22Rv1 (cell line): ENCODE results near the gene C5orf58.

Experiments
- ZFX ChIP-seq: fragments of 450-650 bp; IDR thresholded peaks from 2 replicates; pipeline ENCODE4 v1.6.1; 2017; ENCODE audit warnings: antibody characterized with exemption, borderline replicate concordance
- TF ChIP-seq, protein P1 (sequence below): fragments of 450-650 bp; IDR thresholded peaks from 2 replicates; pipeline ENCODE4 v1.5.1; 2017; ENCODE audit warnings: mild to moderate bottlenecking

DNA sequence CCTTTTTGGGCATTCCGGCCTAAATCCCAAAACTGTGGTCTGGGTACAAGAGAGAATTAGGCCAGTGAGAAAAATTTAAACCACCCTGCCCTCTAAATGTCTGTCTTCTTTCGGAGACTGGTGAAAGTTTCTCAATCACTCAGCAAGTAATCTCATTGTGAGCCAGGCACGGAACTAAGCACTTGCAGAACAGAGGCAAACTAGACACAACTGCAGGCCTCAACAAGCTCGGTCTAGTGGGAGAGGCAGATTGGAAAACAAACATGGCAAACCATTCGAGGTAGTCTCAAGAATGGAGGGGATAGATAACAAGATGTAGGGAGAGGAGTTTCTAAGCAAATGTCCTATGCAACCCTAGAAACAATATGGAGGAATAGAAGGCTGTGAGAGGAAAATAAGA, 8.9 kb upstream of the C5orf58 start:
- TF ChIP-seq, protein P1, sequence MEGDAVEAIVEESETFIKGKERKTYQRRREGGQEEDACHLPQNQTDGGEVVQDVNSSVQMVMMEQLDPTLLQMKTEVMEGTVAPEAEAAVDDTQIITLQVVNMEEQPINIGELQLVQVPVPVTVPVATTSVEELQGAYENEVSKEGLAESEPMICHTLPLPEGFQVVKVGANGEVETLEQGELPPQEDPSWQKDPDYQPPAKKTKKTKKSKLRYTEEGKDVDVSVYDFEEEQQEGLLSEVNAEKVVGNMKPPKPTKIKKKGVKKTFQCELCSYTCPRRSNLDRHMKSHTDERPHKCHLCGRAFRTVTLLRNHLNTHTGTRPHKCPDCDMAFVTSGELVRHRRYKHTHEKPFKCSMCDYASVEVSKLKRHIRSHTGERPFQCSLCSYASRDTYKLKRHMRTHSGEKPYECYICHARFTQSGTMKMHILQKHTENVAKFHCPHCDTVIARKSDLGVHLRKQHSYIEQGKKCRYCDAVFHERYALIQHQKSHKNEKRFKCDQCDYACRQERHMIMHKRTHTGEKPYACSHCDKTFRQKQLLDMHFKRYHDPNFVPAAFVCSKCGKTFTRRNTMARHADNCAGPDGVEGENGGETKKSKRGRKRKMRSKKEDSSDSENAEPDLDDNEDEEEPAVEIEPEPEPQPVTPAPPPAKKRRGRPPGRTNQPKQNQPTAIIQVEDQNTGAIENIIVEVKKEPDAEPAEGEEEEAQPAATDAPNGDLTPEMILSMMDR = no peak
- TF ChIP-seq ZFX = no peak
